HCT116 (cell line): ENCODE results near the gene RMP24.

Experiments
- ATAC-seq: fragments of 200-7000 bp; cut with Tn5 transposase; 2 replicates; pipeline ENCODE4 v1.9.1; 2020; ENCODE audit warnings: mild to moderate bottlenecking, moderate library complexity
- BruUV-seq: library from RNA; stranded (reverse); fragments of 400-500 nt; replicated peaks from 2 replicates; lab custom pipeline; 2021; lab: Mats Ljungman, UMichigan
- CTCF ChIA-PET: fragments of 300-600 bp; sonication (Branson Sonifier 250); formaldehyde crosslinking; loops from one replicate; lab custom pipeline; 2021; ENCODE audit warnings: antibody characterized with exemption; lab: Charles Lee
- POLR2A ChIA-PET: fragments of 300-600, 350-600 bp; sonication (Branson Sonifier 250); formaldehyde crosslinking; loops from one replicate; lab custom pipeline; 2021; ENCODE audit warnings: antibody characterized with exemption; lab: Charles Lee
- RAD21 ChIA-PET, 2 experiments: fragments of 300-600 bp; sonication (Branson Sonifier 250); formaldehyde crosslinking; loops; one replicate each; lab custom pipeline; 2023; ENCODE audit warnings: low total read pairs in 2 of 2; ENCODE audit not compliant: uncharacterized antibody in 2 of 2, unreplicated experiment in 2 of 2, low non-redundant PET in 1 of 2; lab: Charles Lee
- DNase-seq: peaks from one replicate; pipeline ENCODE4 v3.0.0-alpha.2; 2010; ENCODE audit warnings: low read depth, low spot score
- H2AFZ ChIP-seq: fragments of 200-600 bp; shearing (Covaris generic), sonication (generic); 2 replicates; pipeline ENCODE4 v1.6.1; 2017; ENCODE audit warnings: low read depth, mixed run types, mixed read lengths, antibody characterized with exemption, low read length; ENCODE audit not compliant: poor library complexity, severe bottlenecking
- H3K27ac ChIP-seq: 2 replicates; pipeline ENCODE4 v1.5.1; 2012; ENCODE audit warnings: low read depth, low read length
- H3K27me3 ChIP-seq: fragments of 200-600 bp; sonication (generic); 2 replicates; pipeline ENCODE4 v1.6.1; 2016; ENCODE audit warnings: mixed run types, low read length, mixed read lengths; ENCODE audit not compliant: insufficient read depth
- H3K36me3 ChIP-seq, 2 experiments: fragments of 200-500 bp in 1 of 2; fragments of 200-600 bp in 1 of 2; sonication (Bioruptor generic) in 1 of 2; sonication (generic) in 1 of 2; 2 replicates each; pipeline versions ENCODE4 v1.5.1 to v1.6.1; 2014 to 2016; ENCODE audit warnings: low read length in 2 of 2, inconsistent platforms in 1 of 2, mixed read lengths in 1 of 2, mixed run types in 1 of 2; ENCODE audit not compliant: insufficient read depth in 2 of 2, control insufficient read depth in 1 of 2
- H3K4me1 ChIP-seq, 2 experiments: fragments of 200-600 bp in 1 of 2; sonication (generic) in 1 of 2; 2 replicates each; pipeline versions ENCODE4 v1.5.1 to v1.6.1; 2012 to 2017; ENCODE audit warnings: low read length in 2 of 2, inconsistent platforms in 1 of 2, mild to moderate bottlenecking in 1 of 2, mixed read lengths in 1 of 2, mixed run types in 1 of 2, moderate library complexity in 1 of 2; ENCODE audit not compliant: insufficient read depth in 2 of 2, control insufficient read depth in 1 of 2
- H3K4me2 ChIP-seq: fragments of 200-600 bp; sonication (generic); 2 replicates; pipeline ENCODE4 v1.6.1; 2017; ENCODE audit warnings: mixed run types, low read length, mixed read lengths
- H3K4me3 ChIP-seq, 2 experiments: fragments of 200-600 bp in 1 of 2; sonication (generic) in 1 of 2; replicated peaks in 1 of 2; 2 replicates each; pipeline ENCODE4 v1.5.1; 2011 to 2016; ENCODE audit warnings: low read length in 2 of 2, control low read depth in 1 of 2, low read depth in 1 of 2, mild to moderate bottlenecking in 1 of 2, mixed read lengths in 1 of 2, mixed run types in 1 of 2
- H3K79me2 ChIP-seq: fragments of 200-600 bp; sonication (generic); 2 replicates; pipeline ENCODE4 v1.6.1; 2017; ENCODE audit warnings: mild to moderate bottlenecking, mixed run types, low read length, moderate library complexity, mixed read lengths; ENCODE audit not compliant: insufficient read depth
- H3K9ac ChIP-seq: fragments of 200-600 bp; sonication (generic); 2 replicates; pipeline ENCODE4 v1.6.1; 2016; ENCODE audit warnings: low read length, mixed read lengths
- H3K9me2 ChIP-seq: fragments of 200-600 bp; sonication (generic), shearing (Covaris generic); 2 replicates; pipeline ENCODE4 v1.6.1; 2017; ENCODE audit warnings: mixed run types, mild to moderate bottlenecking, moderate library complexity; ENCODE audit not compliant: insufficient read depth
- H3K9me3 ChIP-seq, 2 experiments: fragments of 200-500 bp in 1 of 2; fragments of 200-600 bp in 1 of 2; sonication (Bioruptor generic) in 1 of 2; sonication (generic) in 1 of 2; 2 replicates each; pipeline ENCODE4 v1.6.1; 2014 to 2017; ENCODE audit warnings: low read length in 2 of 2, mixed read lengths in 2 of 2, inconsistent platforms in 1 of 2, low read depth in 1 of 2, mild to moderate bottlenecking in 1 of 2, mixed run types in 1 of 2, moderate library complexity in 1 of 2; ENCODE audit not compliant: control insufficient read depth in 1 of 2, insufficient read depth in 1 of 2
- H4K20me1 ChIP-seq: fragments of 200-600 bp; sonication (generic), shearing (Covaris generic); 2 replicates; pipeline ENCODE4 v1.6.1; 2017; ENCODE audit warnings: mixed run types, mild to moderate bottlenecking, moderate library complexity; ENCODE audit not compliant: insufficient read depth
- CBX3 ChIP-seq: IDR thresholded peaks from 2 replicates; pipeline ENCODE4 v1.6.1; 2012; ENCODE audit warnings: low read depth
- EGR1 ChIP-seq: IDR thresholded peaks from 2 replicates; pipeline ENCODE4 v1.6.1; 2012; ENCODE audit warnings: low read depth
- ELF1 ChIP-seq: IDR thresholded peaks from 2 replicates; pipeline ENCODE4 v1.6.1; 2012; ENCODE audit warnings: low read depth, borderline replicate concordance
- EZH2 ChIP-seq: fragments of 200-600 bp; sonication (generic); IDR thresholded peaks from 2 replicates; pipeline ENCODE4 v1.6.1; 2017; ENCODE audit warnings: antibody characterized with exemption, mixed run types
- EZH2phosphoT487 ChIP-seq: fragments of 200-600 bp; IDR thresholded peaks from 2 replicates; pipeline ENCODE4 v1.6.1; 2018; ENCODE audit warnings: antibody characterized with exemption, borderline replicate concordance
- FOSL1 ChIP-seq: IDR thresholded peaks from 2 replicates; pipeline ENCODE4 v1.6.1; 2012; ENCODE audit warnings: low read depth
- POLR2A ChIP-seq: IDR thresholded peaks from 2 replicates; pipeline ENCODE4 v1.7.0; 2011; ENCODE audit warnings: borderline replicate concordance; ENCODE audit not compliant: insufficient read depth, insufficient read length; ENCODE audit errors: extremely low read depth
- RAD21 ChIP-seq: IDR thresholded peaks from 2 replicates; pipeline ENCODE4 v1.6.1; 2012; ENCODE audit warnings: low read depth, mild to moderate bottlenecking
- SIN3A ChIP-seq: IDR thresholded peaks from 2 replicates; pipeline ENCODE4 v1.6.1; 2012; ENCODE audit warnings: low read depth
- SP1 ChIP-seq: IDR thresholded peaks from 2 replicates; pipeline ENCODE4 v1.6.1; 2012; ENCODE audit warnings: low read depth
- SRF ChIP-seq: IDR thresholded peaks from 2 replicates; pipeline ENCODE4 v1.6.1; 2012; ENCODE audit warnings: low read depth
- TCF7L2 ChIP-seq: IDR thresholded peaks from 2 replicates; pipeline ENCODE4 v1.7.0; 2011; ENCODE audit warnings: borderline replicate concordance, inconsistent platforms; ENCODE audit not compliant: insufficient read depth, insufficient read length; ENCODE audit errors: extremely low read depth
- ZFX ChIP-seq: fragments of 450-650 bp; IDR thresholded peaks from 2 replicates; pipeline ENCODE4 v1.6.1; 2017
- ZNF274 ChIP-seq: fragments of 200-500 bp; sonication (Bioruptor generic); IDR thresholded peaks from 2 replicates; pipeline ENCODE4 v1.6.1; 2014; ENCODE audit warnings: mild to moderate bottlenecking, low read depth, low read length, inconsistent platforms
- intact Hi-C: fragments of 100-400 bp; cut with micrococcal nuclease; formaldehyde crosslinking; loops from 2 replicates; pipeline ENCODE4 v1.10.0; 2022
- TF ChIP-seq, protein P1 (sequence below): IDR thresholded peaks from 2 replicates; pipeline ENCODE4 v1.6.1; 2012; ENCODE audit warnings: low read depth
- TF ChIP-seq, protein P2 (sequence below): IDR thresholded peaks from 2 replicates; pipeline ENCODE4 v1.6.1; 2012
- TF ChIP-seq, protein P3 (sequence below), 3 experiments: fragments of 200-600 bp in 1 of 3; sonication (generic) in 1 of 3; IDR thresholded peaks in 2 of 3; conservative IDR thresholded peaks in 1 of 3; 2 replicates each; pipeline ENCODE4 v1.5.1; 2012 to 2017; ENCODE audit warnings: low read depth in 2 of 3, low read length in 2 of 3, antibody characterized with exemption in 1 of 3, borderline replicate concordance in 1 of 3, control low read depth in 1 of 3, mild to moderate bottlenecking in 1 of 3, mixed read lengths in 1 of 3, mixed run types in 1 of 3, moderate library complexity in 1 of 3; ENCODE audit not compliant: insufficient read depth in 1 of 3
- TF ChIP-seq, protein P4 (sequence below): IDR thresholded peaks from 2 replicates; pipeline ENCODE4 v1.6.1; 2011; ENCODE audit warnings: mild to moderate bottlenecking, low read length, moderate library complexity; ENCODE audit not compliant: insufficient replicate concordance; ENCODE audit errors: extremely low read depth
- TF ChIP-seq, protein P5 (sequence below): IDR thresholded peaks from 2 replicates; pipeline ENCODE4 v1.6.1; 2012

The RMP24 gene

DNA sequence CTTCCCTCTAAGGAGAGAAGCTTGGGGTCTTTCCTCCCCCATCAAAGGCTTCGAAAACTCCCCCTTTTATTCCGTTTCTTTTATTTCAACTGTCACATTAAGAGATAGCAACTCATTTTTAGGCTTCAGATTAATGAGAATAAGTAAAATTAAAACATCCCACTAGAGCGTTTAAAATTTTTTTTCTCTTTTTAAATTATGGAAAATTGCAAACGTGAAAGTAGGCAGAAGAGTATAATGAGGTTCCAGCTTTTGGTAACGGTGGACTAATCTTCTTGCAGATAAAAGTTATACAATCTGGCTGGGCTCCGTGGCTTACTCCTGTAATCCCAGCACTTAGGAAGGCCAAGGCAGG lies 21.9 kb upstream of the RMP24 start:
- no peak; the same call in 1 of the 2 replicates for ATAC-seq
- ChIA-PET CTCF (interaction anchor here (1.0 to 2.0 kb wide), 8 partner anchors 9 to 194 kb away, joined by 3 to 15 read pairs (median 3); partner anchors contain the start of gene RMP24), POLR2A (no interaction called here), RAD21 (no interaction called here)
- H3K27ac ChIP-seq = no peak overlapping the region
- no peaks in the 10 kb centered on the region for H3K9me2 ChIP-seq
- H3K4me1 ChIP-seq = no peaks in the 10 kb centered on the region
- DNase-seq = no peak
- no peak for TF ChIP-seq SIN3A
- TF ChIP-seq, protein P1, sequence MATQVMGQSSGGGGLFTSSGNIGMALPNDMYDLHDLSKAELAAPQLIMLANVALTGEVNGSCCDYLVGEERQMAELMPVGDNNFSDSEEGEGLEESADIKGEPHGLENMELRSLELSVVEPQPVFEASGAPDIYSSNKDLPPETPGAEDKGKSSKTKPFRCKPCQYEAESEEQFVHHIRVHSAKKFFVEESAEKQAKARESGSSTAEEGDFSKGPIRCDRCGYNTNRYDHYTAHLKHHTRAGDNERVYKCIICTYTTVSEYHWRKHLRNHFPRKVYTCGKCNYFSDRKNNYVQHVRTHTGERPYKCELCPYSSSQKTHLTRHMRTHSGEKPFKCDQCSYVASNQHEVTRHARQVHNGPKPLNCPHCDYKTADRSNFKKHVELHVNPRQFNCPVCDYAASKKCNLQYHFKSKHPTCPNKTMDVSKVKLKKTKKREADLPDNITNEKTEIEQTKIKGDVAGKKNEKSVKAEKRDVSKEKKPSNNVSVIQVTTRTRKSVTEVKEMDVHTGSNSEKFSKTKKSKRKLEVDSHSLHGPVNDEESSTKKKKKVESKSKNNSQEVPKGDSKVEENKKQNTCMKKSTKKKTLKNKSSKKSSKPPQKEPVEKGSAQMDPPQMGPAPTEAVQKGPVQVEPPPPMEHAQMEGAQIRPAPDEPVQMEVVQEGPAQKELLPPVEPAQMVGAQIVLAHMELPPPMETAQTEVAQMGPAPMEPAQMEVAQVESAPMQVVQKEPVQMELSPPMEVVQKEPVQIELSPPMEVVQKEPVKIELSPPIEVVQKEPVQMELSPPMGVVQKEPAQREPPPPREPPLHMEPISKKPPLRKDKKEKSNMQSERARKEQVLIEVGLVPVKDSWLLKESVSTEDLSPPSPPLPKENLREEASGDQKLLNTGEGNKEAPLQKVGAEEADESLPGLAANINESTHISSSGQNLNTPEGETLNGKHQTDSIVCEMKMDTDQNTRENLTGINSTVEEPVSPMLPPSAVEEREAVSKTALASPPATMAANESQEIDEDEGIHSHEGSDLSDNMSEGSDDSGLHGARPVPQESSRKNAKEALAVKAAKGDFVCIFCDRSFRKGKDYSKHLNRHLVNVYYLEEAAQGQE = no peak
- TF ChIP-seq, protein P2, sequence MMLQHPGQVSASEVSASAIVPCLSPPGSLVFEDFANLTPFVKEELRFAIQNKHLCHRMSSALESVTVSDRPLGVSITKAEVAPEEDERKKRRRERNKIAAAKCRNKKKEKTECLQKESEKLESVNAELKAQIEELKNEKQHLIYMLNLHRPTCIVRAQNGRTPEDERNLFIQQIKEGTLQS = no peak
- no peak for TF ChIP-seq ELF1
- TF ChIP-seq ZFX = no peak
- TF ChIP-seq, protein P3, sequence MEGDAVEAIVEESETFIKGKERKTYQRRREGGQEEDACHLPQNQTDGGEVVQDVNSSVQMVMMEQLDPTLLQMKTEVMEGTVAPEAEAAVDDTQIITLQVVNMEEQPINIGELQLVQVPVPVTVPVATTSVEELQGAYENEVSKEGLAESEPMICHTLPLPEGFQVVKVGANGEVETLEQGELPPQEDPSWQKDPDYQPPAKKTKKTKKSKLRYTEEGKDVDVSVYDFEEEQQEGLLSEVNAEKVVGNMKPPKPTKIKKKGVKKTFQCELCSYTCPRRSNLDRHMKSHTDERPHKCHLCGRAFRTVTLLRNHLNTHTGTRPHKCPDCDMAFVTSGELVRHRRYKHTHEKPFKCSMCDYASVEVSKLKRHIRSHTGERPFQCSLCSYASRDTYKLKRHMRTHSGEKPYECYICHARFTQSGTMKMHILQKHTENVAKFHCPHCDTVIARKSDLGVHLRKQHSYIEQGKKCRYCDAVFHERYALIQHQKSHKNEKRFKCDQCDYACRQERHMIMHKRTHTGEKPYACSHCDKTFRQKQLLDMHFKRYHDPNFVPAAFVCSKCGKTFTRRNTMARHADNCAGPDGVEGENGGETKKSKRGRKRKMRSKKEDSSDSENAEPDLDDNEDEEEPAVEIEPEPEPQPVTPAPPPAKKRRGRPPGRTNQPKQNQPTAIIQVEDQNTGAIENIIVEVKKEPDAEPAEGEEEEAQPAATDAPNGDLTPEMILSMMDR (IDR thresholded peaks at IDR 0.05 in 2 of 3, conservative IDR thresholded peaks at IDR 0.05 in 1 of 3; ENCODE audit: borderline replicate concordance in 1 of 3, insufficient read depth in 1 of 3, low read depth in 2 of 3, low read length in 2 of 3) = no peak
- TF ChIP-seq SRF = no peak
- TF ChIP-seq CBX3 = no peak
- TF ChIP-seq RAD21 = no peak
- no peak for TF ChIP-seq EGR1
- no peak for TF ChIP-seq POLR2A
- TF ChIP-seq SP1 = no peak
- TF ChIP-seq FOSL1 = no peak
- TF ChIP-seq, protein P4, sequence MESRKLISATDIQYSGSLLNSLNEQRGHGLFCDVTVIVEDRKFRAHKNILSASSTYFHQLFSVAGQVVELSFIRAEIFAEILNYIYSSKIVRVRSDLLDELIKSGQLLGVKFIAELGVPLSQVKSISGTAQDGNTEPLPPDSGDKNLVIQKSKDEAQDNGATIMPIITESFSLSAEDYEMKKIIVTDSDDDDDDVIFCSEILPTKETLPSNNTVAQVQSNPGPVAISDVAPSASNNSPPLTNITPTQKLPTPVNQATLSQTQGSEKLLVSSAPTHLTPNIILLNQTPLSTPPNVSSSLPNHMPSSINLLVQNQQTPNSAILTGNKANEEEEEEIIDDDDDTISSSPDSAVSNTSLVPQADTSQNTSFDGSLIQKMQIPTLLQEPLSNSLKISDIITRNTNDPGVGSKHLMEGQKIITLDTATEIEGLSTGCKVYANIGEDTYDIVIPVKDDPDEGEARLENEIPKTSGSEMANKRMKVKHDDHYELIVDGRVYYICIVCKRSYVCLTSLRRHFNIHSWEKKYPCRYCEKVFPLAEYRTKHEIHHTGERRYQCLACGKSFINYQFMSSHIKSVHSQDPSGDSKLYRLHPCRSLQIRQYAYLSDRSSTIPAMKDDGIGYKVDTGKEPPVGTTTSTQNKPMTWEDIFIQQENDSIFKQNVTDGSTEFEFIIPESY = no peak
- no peak for TF ChIP-seq TCF7L2
- no peak for TF ChIP-seq ZNF274
- no peak for TF ChIP-seq EZH2phosphoT487
- TF ChIP-seq, protein P5, sequence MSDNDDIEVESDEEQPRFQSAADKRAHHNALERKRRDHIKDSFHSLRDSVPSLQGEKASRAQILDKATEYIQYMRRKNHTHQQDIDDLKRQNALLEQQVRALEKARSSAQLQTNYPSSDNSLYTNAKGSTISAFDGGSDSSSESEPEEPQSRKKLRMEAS = no peak
- no peak for TF ChIP-seq EZH2
- peak overlapping the region in 1 of 2 experiments; percentile 33; a peak in 1 of 4 replicates for H3K4me3 ChIP-seq
- no peaks in the 10 kb centered on the region for H3K79me2 ChIP-seq
- intact Hi-C loops = loop anchor here (1.0 to 10.0 kb wide), 3 partner anchors 33 to 546 kb away; no protein-coding TSS in a partner anchor
- peak overlapping the region; percentile 52 for H2AFZ ChIP-seq
- peak overlapping the region; percentile 65 for H3K4me2 ChIP-seq
- no peaks in the 10 kb centered on the region for H3K9me3 ChIP-seq
- no peaks in the 10 kb centered on the region for H3K27me3 ChIP-seq
- H3K36me3 ChIP-seq = no peaks in the 10 kb centered on the region
- no peak overlapping the region for H3K9ac ChIP-seq
- no peaks in the 10 kb centered on the region for H4K20me1 ChIP-seq
- no TSS peak for BruUV-seq
